ENCODE data around the gene CHSY3.
"Not testable (repeated sequence)": the region's sequence is repeated elsewhere in the genome, so short reads cannot be mapped to it uniquely, and the experiment has no call there.

The CHSY3 gene

GRCh38 chr5:130166839-130167490, 262.7 kb downstream of the CHSY3 start:
- no peak for DNase-seq

GRCh38 chr5:130168211-130168610, 263.9 kb downstream of the CHSY3 start:
- DNase-seq = peak; percentile 76

- no peak for DNase-seq
These were observed 267.4 kb downstream of the CHSY3 start for GRCh38 chr5:130171699-130172098.

GRCh38 chr5:130183115-130183514, 278.9 kb downstream of the CHSY3 start:
- DNase-seq = no peak

- no peak for DNase-seq
These were observed 285.7 kb downstream of the CHSY3 start for GRCh38 chr5:130189961-130190360.

GRCh38 chr5:130198927-130199326, 294.7 kb downstream of the CHSY3 start:
- peak; percentile 34 for DNase-seq

GRCh38 chr5:130206686-130207085, 302.4 kb downstream of the CHSY3 start:
- no peak for DNase-seq

- no peak for DNase-seq
These were observed 309.3 kb downstream of the CHSY3 start for GRCh38 chr5:130213607-130214006.

GRCh38 chr5:130216286-130216685, 312.0 kb downstream of the CHSY3 start:
- DNase-seq = no peak

GRCh38 chr5:130222573-130222972, 318.3 kb downstream of the CHSY3 start:
- DNase-seq = peak; percentile 67

GRCh38 chr5:130226556-130226955, 322.3 kb downstream of the CHSY3 start:
- DNase-seq = not testable (repeated sequence)

GRCh38 chr5:130227699-130228098, 323.4 kb downstream of the CHSY3 start:
- no peak for DNase-seq

- peak; percentile 36 for DNase-seq
These were observed 327.5 kb downstream of the CHSY3 start for GRCh38 chr5:130231786-130232185.

- DNase-seq = peak; percentile 38
These were observed 330.6 kb downstream of the CHSY3 start for GRCh38 chr5:130234816-130235215.
